HEK293T (cell line): ENCODE results near the gene WNT3A.

Experiments used
- CTCF ChIA-PET: fragments of 350-600 bp; formaldehyde crosslinking; extraction: SDS; loops from one replicate; lab custom pipeline; 2021; ENCODE audit warnings: antibody characterized with exemption, inconsistent platforms; lab: Yijun Ruan, JAX
- POLR2A ChIA-PET: fragments of 350-600 bp; formaldehyde crosslinking; extraction: SDS; loops from one replicate; lab custom pipeline; 2020; ENCODE audit warnings: antibody characterized with exemption, inconsistent platforms; lab: Yijun Ruan, JAX
- DNase-seq: peaks from one replicate; pipeline ENCODE4 v3.0.0; 2012; ENCODE audit warnings: mixed read lengths; ENCODE audit errors: extremely low spot score
- ARNT ChIP-seq: fragments of 450-650 bp; IDR thresholded peaks from 2 replicates; pipeline ENCODE4 v1.6.1; 2017; ENCODE audit warnings: mild to moderate bottlenecking
- BHLHE40 ChIP-seq: fragments of 450-650 bp; IDR thresholded peaks from 2 replicates; pipeline ENCODE4 v1.6.1; 2016; ENCODE audit warnings: mild to moderate bottlenecking, moderate library complexity, borderline replicate concordance
- CTBP1 ChIP-seq: fragments of 450-650 bp; IDR thresholded peaks from 2 replicates; pipeline ENCODE4 v1.6.1; 2016; ENCODE audit warnings: borderline replicate concordance
- ELF4 ChIP-seq: fragments of 450-650 bp; IDR thresholded peaks from 2 replicates; pipeline ENCODE4 v1.6.1; 2017; ENCODE audit warnings: antibody characterized with exemption
- FOXA1 ChIP-seq: fragments of 450-650 bp; IDR thresholded peaks from 2 replicates; pipeline ENCODE4 v1.6.1; 2016; ENCODE audit warnings: mild to moderate bottlenecking
- FOXK2 ChIP-seq: fragments of 450-650 bp; IDR thresholded peaks from 2 replicates; pipeline ENCODE4 v1.6.1; 2016; ENCODE audit warnings: mild to moderate bottlenecking
- FOXM1 ChIP-seq: fragments of 450-650 bp; IDR thresholded peaks from 2 replicates; pipeline ENCODE4 v1.6.1; 2017; ENCODE audit warnings: mild to moderate bottlenecking, borderline replicate concordance
- HDGF ChIP-seq: fragments of 450-650 bp; IDR thresholded peaks from 2 replicates; pipeline ENCODE4 v1.6.1; 2017; ENCODE audit warnings: antibody characterized with exemption, borderline replicate concordance
- L3MBTL2 ChIP-seq: fragments of 450-650 bp; conservative IDR thresholded peaks from 2 replicates; pipeline ENCODE4 v1.6.1; 2016; ENCODE audit warnings: mild to moderate bottlenecking
- LEF1 ChIP-seq: fragments of 450-650 bp; IDR thresholded peaks from 2 replicates; pipeline ENCODE4 v1.6.1; 2017; ENCODE audit warnings: mild to moderate bottlenecking, borderline replicate concordance
- NFRKB ChIP-seq: fragments of 450-650 bp; IDR thresholded peaks from 2 replicates; pipeline ENCODE4 v1.6.1; 2016; ENCODE audit warnings: mild to moderate bottlenecking, moderate library complexity
- PKNOX1 ChIP-seq: fragments of 450-650 bp; IDR thresholded peaks from 2 replicates; pipeline ENCODE4 v1.6.1; 2016
- SP1 ChIP-seq: fragments of 450-650 bp; IDR thresholded peaks from 2 replicates; pipeline ENCODE4 v1.6.1; 2017
- SUZ12 ChIP-seq: fragments of 450-650 bp; IDR thresholded peaks from 2 replicates; pipeline ENCODE4 v1.6.1; 2016; ENCODE audit warnings: mild to moderate bottlenecking
- TARDBP ChIP-seq: fragments of 450-650 bp; IDR thresholded peaks from 2 replicates; pipeline ENCODE4 v1.6.1; 2016
- ZNF384 ChIP-seq: fragments of 450-650 bp; IDR thresholded peaks from 2 replicates; pipeline ENCODE4 v1.6.1; 2016

Gene WNT3A

GRCh38 chr1:228059634-228060457 lies 53.0 kb downstream of the WNT3A start:
- ChIA-PET POLR2A (interaction anchor here (1.4 kb wide), 1 partner anchor 22 kb away, joined by 3 read pairs; no protein-coding TSS in a partner anchor), CTCF (no interaction called here)
- peak; percentile 99 for DNase-seq
- TF ChIP-seq BHLHE40, result no peak
- no peak for TF ChIP-seq FOXA1
- TF ChIP-seq SP1, result peak; percentile 91
- no peak for TF ChIP-seq ZNF384
- peak; percentile 39; the same call in 1 of the 2 replicates for TF ChIP-seq HDGF
- TF ChIP-seq FOXM1, result no peak
- TF ChIP-seq NFRKB, result no peak
- no peak for TF ChIP-seq SUZ12
- no peak for TF ChIP-seq PKNOX1
- no peak for TF ChIP-seq ELF4

- POLR2A ChIA-PET, result interaction anchor here (1.4 kb wide), 1 partner anchor 21 kb away, joined by 3 read pairs; no protein-coding TSS in a partner anchor
- TF ChIP-seq FOXK2 (no peak), BHLHE40 (no peak), PKNOX1 (no peak), LEF1 (no peak), SP1 (no peak), FOXA1 (no peak), ELF4 (no peak), NFRKB (no peak), HDGF (no peak), FOXM1 (no peak), ARNT (no peak), ZNF384 (no peak), CTBP1 (no peak), SUZ12 (no peak), L3MBTL2 (no peak), TARDBP (no peak)
- DNase-seq, result no peak
- CTCF ChIA-PET, result no interaction called here
Measured at GRCh38 chr1:228060458-228061190, 53.8 kb downstream of the WNT3A start.

GRCh38 chr1:228061411-228062084 lies 54.8 kb downstream of the WNT3A start:
- no peak for DNase-seq
- ChIA-PET CTCF (no interaction called here), POLR2A (no interaction called here)
- no peak for TF ChIP-seq SP1

- POLR2A ChIA-PET, result no interaction called here
- TF ChIP-seq ZNF384 (no peak), L3MBTL2 (no peak), ELF4 (no peak), FOXA1 (no peak), FOXM1 (no peak), SP1 (no peak), PKNOX1 (no peak), CTBP1 (no peak), TARDBP (no peak), FOXK2 (no peak), BHLHE40 (no peak), SUZ12 (no peak)
- CTCF ChIA-PET, result no interaction called here
- no peak for DNase-seq
Measured at GRCh38 chr1:228062085-228062791, 55.4 kb downstream of the WNT3A start.

GRCh38 chr1:228062812-228063211 lies 56.0 kb downstream of the WNT3A start:
- POLR2A ChIA-PET, result no interaction called here
- no peak for DNase-seq
- CTCF ChIA-PET, result no interaction called here
- TF ChIP-seq TARDBP (no peak), SP1 (no peak), ARNT (no peak), CTBP1 (no peak), NFRKB (no peak), FOXK2 (no peak)
